GM13977 (cell line): ENCODE measurements around the gene SLC4A11.

Experiments
- DNase-seq: peaks from one replicate; pipeline ENCODE4 v3.0.0; 2012; ENCODE audit warnings: low spot score
- in situ Hi-C: fragments of 300-500 bp; cut with MboI; formaldehyde crosslinking; loops from one replicate; pipeline ENCODE4 v1.12.0; 2022; ENCODE audit warnings: low sequenced_read_pairs, low pct_unique_long_range_greater_than_20kb, mixed read lengths, inconsistent platforms; ENCODE audit not compliant: unreplicated experiment
- TF ChIP-seq, protein P1 (sequence below): IDR thresholded peaks from 2 replicates; pipeline ENCODE4 v1.5.1; 2012; ENCODE audit warnings: mild to moderate bottlenecking, control low read depth; ENCODE audit not compliant: insufficient read depth; ENCODE audit errors: extremely low read depth, missing control alignments

The SLC4A11 gene

GRCh38 chr20:3181270-3181669 is 57.7 kb downstream of the SLC4A11 start:
- in situ Hi-C loops: no loop called here
- DNase-seq: no peak
- TF ChIP-seq, protein P1, sequence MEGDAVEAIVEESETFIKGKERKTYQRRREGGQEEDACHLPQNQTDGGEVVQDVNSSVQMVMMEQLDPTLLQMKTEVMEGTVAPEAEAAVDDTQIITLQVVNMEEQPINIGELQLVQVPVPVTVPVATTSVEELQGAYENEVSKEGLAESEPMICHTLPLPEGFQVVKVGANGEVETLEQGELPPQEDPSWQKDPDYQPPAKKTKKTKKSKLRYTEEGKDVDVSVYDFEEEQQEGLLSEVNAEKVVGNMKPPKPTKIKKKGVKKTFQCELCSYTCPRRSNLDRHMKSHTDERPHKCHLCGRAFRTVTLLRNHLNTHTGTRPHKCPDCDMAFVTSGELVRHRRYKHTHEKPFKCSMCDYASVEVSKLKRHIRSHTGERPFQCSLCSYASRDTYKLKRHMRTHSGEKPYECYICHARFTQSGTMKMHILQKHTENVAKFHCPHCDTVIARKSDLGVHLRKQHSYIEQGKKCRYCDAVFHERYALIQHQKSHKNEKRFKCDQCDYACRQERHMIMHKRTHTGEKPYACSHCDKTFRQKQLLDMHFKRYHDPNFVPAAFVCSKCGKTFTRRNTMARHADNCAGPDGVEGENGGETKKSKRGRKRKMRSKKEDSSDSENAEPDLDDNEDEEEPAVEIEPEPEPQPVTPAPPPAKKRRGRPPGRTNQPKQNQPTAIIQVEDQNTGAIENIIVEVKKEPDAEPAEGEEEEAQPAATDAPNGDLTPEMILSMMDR: no peak

DNA sequence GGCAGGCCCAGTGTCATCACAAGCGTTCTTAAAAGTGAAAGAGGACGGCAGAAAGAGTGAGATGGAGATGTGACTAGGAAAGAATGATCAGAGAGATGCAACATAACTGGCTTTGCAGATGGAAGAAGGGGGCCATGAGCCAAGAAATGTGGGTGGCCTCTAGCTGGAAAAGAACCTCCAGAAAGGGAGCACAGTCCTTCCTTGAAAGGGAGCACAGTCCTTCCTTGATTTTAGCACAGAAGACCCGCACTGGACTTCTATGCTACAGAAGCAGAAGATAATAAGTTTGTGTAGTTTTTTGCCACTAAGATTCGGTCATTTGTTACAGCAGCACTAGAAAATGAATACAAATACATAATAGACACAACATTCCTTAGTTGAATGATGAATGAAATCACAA is 58.7 kb downstream of the SLC4A11 start:
- no peak for DNase-seq
- in situ Hi-C loops: no loop called here
- TF ChIP-seq, protein P1: no peak

DNA sequence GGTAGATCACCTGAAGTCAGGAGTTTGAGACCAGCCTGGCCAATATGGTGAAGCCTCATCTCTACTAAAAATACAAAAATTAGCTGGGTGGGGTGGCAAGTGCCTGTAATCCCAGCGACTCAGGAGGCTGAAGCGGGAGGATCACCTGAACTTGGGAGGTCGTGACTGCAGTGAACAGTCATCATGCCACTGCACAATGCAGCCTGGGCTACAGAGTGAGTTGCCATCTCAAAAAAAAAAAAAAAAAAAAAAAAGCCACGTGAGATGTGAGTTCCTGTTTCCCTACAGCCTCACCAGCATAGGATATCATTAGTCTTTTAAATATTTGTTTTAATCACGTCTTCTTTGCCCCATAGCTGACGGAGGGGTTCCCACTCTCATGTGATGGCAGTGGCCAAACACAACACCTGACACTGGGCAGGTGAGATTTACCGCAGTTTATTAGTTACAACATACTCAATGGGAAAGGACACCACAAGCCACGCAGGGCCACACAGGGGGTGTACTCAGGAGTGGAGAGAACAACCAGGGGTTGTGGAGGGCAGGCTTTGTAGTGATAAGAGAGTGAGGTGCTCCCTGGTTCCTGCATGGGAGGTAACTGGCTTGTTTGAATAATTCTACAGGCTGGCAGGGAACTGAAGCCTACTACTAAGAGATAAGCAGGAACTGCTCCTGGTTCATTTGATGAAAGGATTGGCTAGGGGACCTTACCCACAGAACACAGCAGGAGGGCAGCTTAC is 61.1 kb downstream of the SLC4A11 start:
- TF ChIP-seq, protein P1: no peak
- in situ Hi-C loops: no loop called here
- no peak for DNase-seq
